Body of pancreas (tissue), 4 donors: Measurements from ENCODE around the gene YY1AP1.

ENCODE experiments used
- CTCF ChIP-seq, 7 experiments: fragments of 450-650 bp in 4 of 7; fragments of 200-600 bp in 3 of 7; sonication (generic) in 3 of 7; IDR thresholded peaks; one replicate each; pipeline ENCODE4 v1.5.1; 2016 to 2019; ENCODE audit warnings: antibody characterized with exemption in 7 of 7
- POLR2A ChIP-seq, 3 donors: fragments of 450-650 bp; IDR thresholded peaks; one replicate each; pipeline ENCODE4 v1.6.1; 2016; ENCODE audit warnings: antibody characterized with exemption in 3 of 3, mild to moderate bottlenecking in 2 of 3

- TF ChIP-seq CTCF (IDR thresholded peaks at IDR 0.05) (no peak), POLR2A (IDR thresholded peaks at IDR 0.05) (no peak)
Measured at GRCh38 chr1:155649676-155650075, 38.9 kb downstream of the YY1AP1 start.
